Measurements from ENCODE around the gene TMEM178A.

TMEM178A gene

DNA sequence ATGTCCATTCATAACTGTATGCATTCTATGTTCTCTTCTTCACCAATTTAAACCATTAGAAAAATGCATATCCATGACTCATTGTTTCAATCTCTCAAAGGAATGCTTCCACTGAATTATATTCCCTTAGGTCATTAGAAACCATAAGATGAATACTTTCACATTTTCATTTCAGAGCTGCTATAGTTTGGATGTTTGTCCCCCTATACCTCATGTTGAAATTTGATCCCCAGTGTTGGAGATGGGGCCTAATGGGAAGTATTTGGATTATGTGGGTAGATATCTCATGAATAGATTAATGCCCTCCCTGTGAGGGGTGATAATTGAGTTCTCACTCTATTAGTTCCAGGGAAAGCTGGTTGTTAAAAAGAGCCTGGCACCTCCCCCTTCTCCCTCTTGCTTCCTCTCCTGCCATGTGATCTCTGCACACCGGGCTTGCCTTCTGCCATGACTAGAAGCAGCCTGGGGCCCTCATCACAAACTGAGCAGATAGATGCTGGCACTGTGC lies 77.6 kb downstream of the TMEM178A start:
- DNase-seq (ENCODE audit: low spot score) = no peak

DNA sequence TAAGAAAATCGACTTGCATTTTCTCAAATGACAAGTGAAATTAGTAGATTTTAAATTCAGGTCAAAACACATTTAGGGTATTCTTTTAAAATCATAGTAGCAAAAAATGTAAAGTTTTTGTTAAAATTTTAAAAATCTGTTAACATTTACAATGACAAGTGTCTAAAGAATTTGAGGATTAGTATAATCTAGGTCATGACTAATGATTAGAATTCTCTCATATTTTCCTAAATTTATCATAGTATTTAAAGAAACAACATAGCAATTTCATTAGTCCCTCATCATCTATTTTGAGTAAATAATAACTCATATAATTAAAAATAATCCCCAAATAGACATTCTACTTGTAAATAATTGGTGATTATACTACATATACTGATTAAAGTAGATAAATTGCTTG lies 89.7 kb downstream of the TMEM178A start:
- no peak for DNase-seq (ENCODE audit: low spot score)

DNA sequence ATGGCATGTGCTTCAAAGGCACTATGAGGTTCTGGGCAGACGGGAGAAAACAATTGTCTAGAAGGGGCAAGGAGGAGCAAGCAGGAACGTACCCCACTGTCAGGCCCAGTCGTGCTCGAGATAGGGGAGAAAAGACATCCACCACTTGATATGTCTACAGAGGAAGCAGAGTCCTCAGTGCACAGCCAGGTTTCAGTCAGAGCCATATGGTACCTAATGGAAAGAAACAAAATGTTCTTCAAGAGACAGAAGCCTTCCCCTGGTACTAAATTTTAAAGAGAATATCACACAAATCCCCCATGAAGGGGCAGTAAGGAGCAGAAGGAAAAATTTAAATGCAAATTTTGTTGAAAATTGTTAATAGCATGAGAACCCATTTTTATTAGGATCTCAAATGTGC lies 91.4 kb downstream of the TMEM178A start:
- DNase-seq (ENCODE audit: low spot score) = no peak

DNA sequence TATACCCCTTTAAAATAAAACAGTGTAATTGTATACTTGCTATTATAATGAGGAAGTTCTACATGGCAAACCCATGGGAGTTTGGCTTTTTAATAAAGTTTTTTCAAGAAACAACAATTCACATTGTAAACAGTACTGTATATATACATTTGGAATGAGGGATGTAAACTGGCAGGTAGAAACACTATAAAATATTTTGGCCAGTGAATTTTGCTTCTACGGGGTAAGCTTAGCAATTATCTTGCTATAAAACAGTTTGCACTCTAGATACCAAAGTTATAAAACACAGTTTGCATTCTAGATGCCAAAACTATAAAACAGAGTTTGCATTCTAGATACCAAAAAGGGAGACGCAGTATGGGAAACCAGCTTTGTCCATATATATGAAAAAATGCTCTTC lies 96.7 kb downstream of the TMEM178A start:
- no peak for DNase-seq (ENCODE audit: low spot score)
